DMS53 treated with DMSO at 0.1 percent for 48 hours (cell line): ENCODE measurements around the gene TMEM270.
"Not testable (repeated sequence)": the region's sequence is repeated elsewhere in the genome, so short reads cannot be mapped to it uniquely, and the experiment has no call there.

Experiments used
- DNase-seq: peaks from one replicate; lab custom pipeline; 2025; ENCODE audit not compliant: unreplicated experiment; lab: John Stamatoyannopoulos, UW

TMEM270 gene

GRCh38 chr7:73831834-73832651 lies 28.9 kb upstream of the TMEM270 start:
- DNase-seq, result peak; percentile 97

GRCh38 chr7:73832806-73833205 lies 28.2 kb upstream of the TMEM270 start:
- peak; percentile 42 for DNase-seq

GRCh38 chr7:73833251-73833919 lies 27.6 kb upstream of the TMEM270 start:
- peak; percentile 83 for DNase-seq

- no peak for DNase-seq
Measured at GRCh38 chr7:73834626-73835191, 26.2 kb upstream of the TMEM270 start.

DNA sequence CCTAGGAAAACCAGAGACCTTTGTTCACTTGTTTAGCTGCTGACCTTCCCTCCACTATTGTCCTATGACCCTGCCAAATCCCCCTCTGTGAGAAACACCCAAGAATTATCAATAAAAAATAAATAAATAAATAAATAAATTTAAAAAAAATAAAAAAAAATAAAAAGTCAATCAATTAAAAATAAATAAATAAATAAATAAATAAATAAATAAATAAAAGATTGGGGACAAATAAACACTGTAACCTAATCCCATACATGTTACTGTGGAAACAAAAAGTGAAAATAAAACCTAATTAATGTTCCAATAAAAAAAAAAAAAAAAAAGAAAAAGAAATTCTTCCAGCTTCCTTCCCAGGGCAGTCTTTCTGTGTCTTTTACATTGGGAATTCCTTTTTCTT lies 23.8 kb upstream of the TMEM270 start:
- DNase-seq, result not testable (repeated sequence)

- DNase-seq, result no peak
Measured at GRCh38 chr7:73838642-73839041, 22.3 kb upstream of the TMEM270 start.

DNA sequence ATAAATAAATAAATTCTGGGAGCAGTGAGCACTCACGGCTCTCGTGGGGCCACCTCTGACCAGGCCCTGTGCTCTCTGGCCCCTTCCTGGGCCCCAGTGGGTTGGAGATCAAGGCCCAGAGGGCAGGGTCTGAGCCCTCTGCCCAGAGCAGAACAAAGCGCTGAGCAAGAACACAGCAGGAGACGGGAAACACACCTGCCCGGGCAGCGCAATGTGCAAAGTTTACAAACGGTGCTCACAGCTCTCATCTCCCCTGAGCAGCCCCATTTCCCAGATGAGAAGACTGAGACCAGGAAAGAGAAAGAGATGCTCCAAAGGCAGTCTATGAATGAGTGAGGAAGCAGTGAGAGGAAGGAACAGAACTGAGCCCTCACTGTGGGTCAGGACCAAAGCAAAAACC lies 21.7 kb upstream of the TMEM270 start:
- DNase-seq, result no peak

- no peak for DNase-seq
Measured at GRCh38 chr7:73839743-73840714, 20.9 kb upstream of the TMEM270 start.

DNA sequence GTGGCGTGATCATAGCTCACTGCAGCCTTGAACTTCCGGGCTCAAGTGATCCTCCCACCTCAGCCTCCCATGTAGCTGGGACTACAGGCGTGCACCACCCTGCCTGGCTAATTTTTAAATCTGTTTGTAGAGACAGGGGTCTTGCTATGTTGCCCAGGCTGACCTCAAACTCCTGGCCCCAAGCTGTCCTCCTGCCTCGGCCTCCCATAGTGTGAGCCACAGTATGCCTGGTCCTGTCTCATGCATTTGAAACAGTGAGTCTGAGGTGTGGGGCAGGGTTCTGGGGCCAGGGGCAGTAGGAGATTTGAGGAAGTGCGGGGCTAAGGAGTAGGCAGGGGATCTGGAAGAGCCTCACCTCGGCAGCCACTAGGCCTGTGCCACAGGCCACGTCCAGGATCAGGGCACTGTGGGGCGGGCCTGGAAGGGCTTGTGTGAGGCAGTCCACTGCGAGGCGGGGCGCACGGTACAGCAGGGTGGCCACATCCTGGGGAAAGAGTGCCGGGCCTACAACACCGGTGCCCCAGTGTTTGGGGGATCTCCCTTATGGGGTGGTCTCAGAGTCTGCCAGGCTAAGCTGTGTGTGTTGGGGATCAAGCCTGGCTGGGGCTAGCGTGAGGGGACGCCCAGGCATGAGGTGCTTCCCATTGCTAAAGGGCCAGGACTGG lies 20.1 kb upstream of the TMEM270 start:
- no peak for DNase-seq

DNA sequence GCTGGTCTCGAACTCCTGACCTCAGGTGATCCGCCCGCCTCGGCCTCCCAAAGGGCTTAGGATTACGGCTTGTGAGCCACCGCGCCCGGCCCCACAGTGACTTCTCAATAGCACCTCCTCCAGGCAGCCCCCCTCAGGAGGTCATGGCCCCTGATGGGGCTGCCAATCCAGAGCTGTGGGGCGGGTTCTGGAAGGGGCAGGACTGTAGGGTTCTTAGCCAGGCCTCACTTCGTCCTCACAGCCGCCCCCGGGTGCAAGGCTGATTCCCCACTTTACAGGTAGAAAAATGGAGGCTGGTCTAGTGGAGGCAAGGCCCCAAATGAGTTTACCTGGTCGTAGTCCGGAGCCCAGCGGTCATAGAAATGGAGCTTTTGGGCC lies 19.3 kb upstream of the TMEM270 start:
- no peak for DNase-seq

- peak; percentile 93 for DNase-seq
Measured at GRCh38 chr7:73842067-73842976, 18.6 kb upstream of the TMEM270 start, which contains the start of gene METTL27. Gene METTL27 (minus strand): TSS chr7:73842516. CDS start chr7:73842140, 376 bp downstream.

DNA sequence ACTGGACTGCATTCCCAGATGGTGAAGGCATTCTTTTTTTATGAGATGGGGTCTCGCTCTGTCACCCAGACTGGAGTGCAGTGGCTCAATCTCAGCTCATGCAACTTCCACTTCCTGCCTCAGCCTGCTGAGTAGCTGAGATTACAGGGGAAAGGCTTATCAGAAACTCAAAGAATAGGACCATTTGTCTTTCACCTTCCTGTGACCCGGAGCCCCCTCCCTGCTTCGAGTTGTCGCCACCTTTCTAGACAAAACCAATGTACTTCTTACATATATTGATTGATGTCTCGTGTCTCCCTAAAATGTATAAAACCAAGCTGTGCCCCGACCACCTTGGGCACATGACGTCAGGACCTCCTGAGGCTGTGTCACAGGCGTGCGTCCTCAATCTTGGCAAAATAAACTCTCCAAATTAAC lies 16.8 kb upstream of the TMEM270 start:
- DNase-seq, result no peak

DNA sequence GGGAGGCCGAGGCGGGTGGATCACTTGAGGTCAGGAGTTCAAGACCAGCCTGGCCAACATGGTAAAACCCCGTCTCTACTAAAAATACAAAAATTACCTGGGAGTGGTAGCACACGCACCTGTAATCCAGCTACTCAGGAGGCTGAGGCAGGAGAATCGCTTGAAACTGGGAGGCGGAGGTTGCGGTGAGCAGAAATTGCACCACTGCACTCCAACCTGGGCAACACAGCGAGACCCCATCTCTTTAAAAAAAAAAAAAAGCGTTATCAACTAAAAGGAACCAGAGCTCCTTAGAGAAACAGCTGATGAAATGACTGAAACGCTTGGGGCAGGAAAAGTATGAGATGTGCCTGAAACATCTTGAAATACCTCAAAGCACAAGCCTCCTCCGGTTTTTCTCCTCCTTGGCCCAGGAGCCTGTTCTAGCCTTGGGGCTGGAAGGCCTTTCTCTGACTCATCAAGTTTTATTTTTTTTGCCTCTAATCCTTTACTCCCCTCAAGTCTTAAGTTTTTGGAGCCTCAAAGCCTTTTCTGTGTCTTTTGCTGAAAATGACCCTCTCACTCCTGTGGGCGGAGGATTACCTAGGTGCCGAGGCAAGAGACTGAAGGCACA lies 16.0 kb upstream of the TMEM270 start:
- no peak for DNase-seq

DNA sequence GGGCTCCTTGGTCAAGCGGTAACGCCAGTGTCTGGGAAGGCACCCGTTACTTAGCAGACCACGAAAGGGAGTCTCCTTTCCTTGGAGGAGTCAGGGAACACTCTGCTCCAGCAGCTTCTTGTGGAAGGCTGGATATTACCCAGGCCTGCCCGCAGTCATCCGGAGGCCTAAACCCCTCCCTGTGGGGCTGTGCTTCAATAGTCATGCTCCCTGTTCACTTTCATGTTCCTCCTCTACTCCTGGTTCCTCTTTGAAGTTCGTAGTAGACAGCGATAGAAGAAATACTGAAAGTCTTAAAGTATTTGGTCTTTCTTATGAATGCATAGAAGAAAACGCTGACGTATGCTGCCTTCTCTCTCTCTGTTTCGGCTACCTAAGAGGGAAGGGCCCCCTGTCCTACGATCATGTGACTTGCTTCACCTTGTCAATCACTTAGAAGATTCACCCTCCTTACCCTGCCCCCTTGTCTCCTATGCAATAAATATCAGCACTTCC lies 15.2 kb upstream of the TMEM270 start:
- DNase-seq, result not testable (repeated sequence)

DNA sequence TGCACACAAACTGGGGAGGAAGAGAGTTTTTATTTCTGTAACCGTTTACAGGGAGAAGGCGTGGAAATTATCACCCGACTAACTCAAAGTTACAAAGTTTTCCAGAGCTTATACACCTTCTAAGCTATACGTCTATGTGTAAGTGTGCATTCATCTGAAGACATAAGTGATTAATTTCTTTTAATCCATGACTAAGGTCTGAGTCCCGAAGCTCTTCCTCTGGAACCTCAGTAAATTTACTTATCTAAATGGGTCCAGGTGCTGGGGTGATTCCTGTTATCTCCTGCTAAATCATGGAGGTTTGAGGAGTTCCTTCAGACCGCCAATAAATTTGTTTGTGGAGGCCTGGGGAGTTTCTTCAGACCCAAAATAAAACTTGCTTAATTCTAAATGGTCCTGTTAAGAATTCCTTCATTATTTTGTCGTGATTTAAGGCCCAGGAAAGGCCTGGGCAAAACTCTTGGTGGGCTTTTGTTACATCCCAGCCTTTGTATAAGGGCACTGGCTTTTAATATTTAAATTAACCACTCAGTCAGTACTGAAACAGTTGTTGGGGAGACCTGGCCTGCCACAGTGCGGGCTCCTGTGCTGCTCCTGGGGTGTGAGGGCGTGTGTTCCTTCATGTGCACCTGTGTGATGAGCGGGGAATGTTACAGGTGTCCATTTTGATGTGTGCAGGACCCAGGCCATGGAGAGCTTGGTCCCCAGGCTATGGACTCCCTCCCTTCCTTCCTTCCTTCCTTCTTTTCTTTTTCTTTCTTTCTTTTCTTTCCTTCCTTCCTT lies 12.8 kb upstream of the TMEM270 start:
- no peak for DNase-seq

DNA sequence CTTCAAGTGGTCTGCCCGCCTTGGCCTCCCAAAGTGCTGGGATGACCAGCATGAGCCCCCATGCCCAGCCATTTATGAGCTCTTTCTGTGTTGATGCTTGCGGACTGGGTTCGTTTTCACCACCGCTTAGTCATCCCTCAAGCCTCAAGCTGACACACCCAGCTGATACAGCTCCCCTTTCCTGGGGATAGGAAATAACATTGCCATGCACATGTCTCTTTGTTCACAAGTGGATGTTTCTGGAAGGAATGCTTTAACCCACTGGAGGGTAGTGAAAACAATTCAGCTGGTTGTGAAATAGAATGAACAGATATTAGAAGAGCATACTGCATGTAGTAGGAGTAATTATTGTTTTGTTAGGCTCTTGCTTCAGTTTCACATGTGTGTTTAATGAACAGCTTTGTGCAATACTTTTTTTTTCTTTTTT lies 10.2 kb upstream of the TMEM270 start:
- no peak for DNase-seq

GRCh38 chr7:73851410-73852338 lies 9.3 kb upstream of the TMEM270 start:
- DNase-seq, result peak; percentile 9
